ENCODE measurements around the gene TCF15.

Gene TCF15

GRCh38 chr20:568097-568652 lies 41.9 kb downstream of the TCF15 start:
- no peak for ATAC-seq
- TF ChIP-seq PPARA (CRISPR knock-in tag; IDR thresholded peaks at IDR 0.05; ENCODE audit: borderline replicate concordance), result no peak
- no peak for TF ChIP-seq CSDC2 (CRISPR knock-in tag; IDR thresholded peaks at IDR 0.05)
- TF ChIP-seq BACH2 (CRISPR knock-in tag; IDR thresholded peaks at IDR 0.05; ENCODE audit: borderline replicate concordance), result no peak
- TF ChIP-seq ARNTL (CRISPR knock-in tag; IDR thresholded peaks at IDR 0.05; ENCODE audit: borderline replicate concordance, low read depth), result no peak
- TF ChIP-seq ISL1 (CRISPR knock-in tag; IDR thresholded peaks at IDR 0.05), result no peak
- no peak for TF ChIP-seq GLIS3 (CRISPR knock-in tag; IDR thresholded peaks at IDR 0.05)
- TF ChIP-seq TCF4 (CRISPR knock-in tag; IDR thresholded peaks at IDR 0.05; ENCODE audit: borderline replicate concordance), result no peak
- TF ChIP-seq SNAI2 (CRISPR knock-in tag; IDR thresholded peaks at IDR 0.05), result no peak
- TF ChIP-seq OSR1 (CRISPR knock-in tag; IDR thresholded peaks at IDR 0.05), result no peak
- TF ChIP-seq RARB (CRISPR knock-in tag; IDR thresholded peaks at IDR 0.05), result no peak
- no peak for TF ChIP-seq ZNF70 (CRISPR knock-in tag; IDR thresholded peaks at IDR 0.05)
- TF ChIP-seq ZC3H10 (CRISPR knock-in tag; IDR thresholded peaks at IDR 0.05), result no peak
- TF ChIP-seq TOX (CRISPR knock-in tag; IDR thresholded peaks at IDR 0.05; ENCODE audit: borderline replicate concordance), result no peak
- no peak for TF ChIP-seq ZNF565 (CRISPR knock-in tag; conservative IDR thresholded peaks at IDR 0.05; ENCODE audit: low read depth)
- no peak for TF ChIP-seq ESRRG (CRISPR knock-in tag; IDR thresholded peaks at IDR 0.05)
- no peak for TF ChIP-seq CREB5 (CRISPR knock-in tag; IDR thresholded peaks at IDR 0.05; ENCODE audit: low read depth)
- no peak for TF ChIP-seq POU6F1 (CRISPR knock-in tag; IDR thresholded peaks at IDR 0.05; ENCODE audit: borderline replicate concordance, low read depth)

- TF ChIP-seq OSR1 (CRISPR knock-in tag; IDR thresholded peaks at IDR 0.05), result no peak
- TF ChIP-seq ZC3H10 (CRISPR knock-in tag; IDR thresholded peaks at IDR 0.05), result no peak
- TF ChIP-seq RARB (CRISPR knock-in tag; IDR thresholded peaks at IDR 0.05), result no peak
- no peak for TF ChIP-seq BACH2 (CRISPR knock-in tag; IDR thresholded peaks at IDR 0.05; ENCODE audit: borderline replicate concordance)
- TF ChIP-seq ISL1 (CRISPR knock-in tag; IDR thresholded peaks at IDR 0.05), result no peak
- no peak for TF ChIP-seq SNAI2 (CRISPR knock-in tag; IDR thresholded peaks at IDR 0.05)
- TF ChIP-seq GLIS3 (CRISPR knock-in tag; IDR thresholded peaks at IDR 0.05), result no peak
- TF ChIP-seq PPARA (CRISPR knock-in tag; IDR thresholded peaks at IDR 0.05; ENCODE audit: borderline replicate concordance), result no peak
- no peak for TF ChIP-seq ZFP3 (CRISPR knock-in tag; IDR thresholded peaks at IDR 0.05)
- TF ChIP-seq POU6F1 (CRISPR knock-in tag; IDR thresholded peaks at IDR 0.05; ENCODE audit: borderline replicate concordance, low read depth), result no peak
- no peak for TF ChIP-seq CSDC2 (CRISPR knock-in tag; IDR thresholded peaks at IDR 0.05)
- TF ChIP-seq ZNF8 (CRISPR knock-in tag; IDR thresholded peaks at IDR 0.05), result no peak
- no peak for TF ChIP-seq TCF4 (CRISPR knock-in tag; IDR thresholded peaks at IDR 0.05; ENCODE audit: borderline replicate concordance)
- TF ChIP-seq PATZ1 (CRISPR knock-in tag; IDR thresholded peaks at IDR 0.05; ENCODE audit: borderline replicate concordance), result no peak
- TF ChIP-seq TSHZ2 (CRISPR knock-in tag; IDR thresholded peaks at IDR 0.05), result no peak
- TF ChIP-seq CREB5 (CRISPR knock-in tag; IDR thresholded peaks at IDR 0.05; ENCODE audit: low read depth), result no peak
- no peak for TF ChIP-seq ESRRG (CRISPR knock-in tag; IDR thresholded peaks at IDR 0.05)
- ATAC-seq, result no peak
Observed at GRCh38 chr20:564192-564591, 45.9 kb downstream of the TCF15 start.

All from SK-N-SH treated with all-trans-retinoic acid at 6 μM for 48 hours (cell line).